ENCODE data around the gene RAD21L1. TPM values are rescaled to one million over a fixed set of nuclear protein-coding genes. Genes with fewer than 3 reads are reported as not detected.
"Not testable (repeated sequence)": the region's sequence is repeated elsewhere in the genome, so short reads cannot be mapped to it uniquely, and the experiment has no call there.

Gene RAD21L1
- polyA plus RNA-seq, 3 donors = not detected

GRCh38 chr20:1214838-1215261, 11.0 kb upstream of the RAD21L1 start:
- intact Hi-C loops (cut with micrococcal nuclease) = loop anchor here in 1 of 2 donors (5.0 kb wide), 2 partner anchors 258 to 403 kb away; no protein-coding TSS in a partner anchor
- H3K36me3 ChIP-seq (replicated peaks in 1 of 2; ENCODE audit: control insufficient read depth in 1 of 2, insufficient read depth in 2 of 2, low read length in 2 of 2) = no peaks in the 10 kb centered on the region
- 75% methylated on average over 2 of the region's 4 CpGs for WGBS (ENCODE audit: insufficient coverage)
- DNase-seq = no peak
- peaks cover 0 to 5% of the 10 kb centered on the region in 2 donors for H3K27me3 ChIP-seq (ENCODE audit: control insufficient read depth in 2 of 2, insufficient read depth in 2 of 2, low read length in 2 of 2)
- no peak overlapping the region for H3K4me3 Mint-ChIP-seq
- H3K79me2 ChIP-seq (ENCODE audit: insufficient read depth, low read length) = no peaks in the 10 kb centered on the region
- no peaks in the 10 kb centered on the region for H4K20me1 ChIP-seq (ENCODE audit: insufficient read depth, low read length)
- H3K4me3 ChIP-seq (replicated peaks in 1 of 3; ENCODE audit: low read depth in 2 of 3, low read length in 3 of 3) = no peak overlapping the region
- H3K27ac Mint-ChIP-seq = no peak overlapping the region
- H3K4me2 ChIP-seq (replicated peaks; ENCODE audit: extremely low read depth, low read length, poor library complexity, severe bottlenecking) = no peak overlapping the region
- no peaks in the 10 kb centered on the region for H3K9me3 ChIP-seq (replicated peaks in 1 of 2; ENCODE audit: control insufficient read depth in 1 of 2, insufficient read depth in 1 of 2, low read length in 2 of 2)
- peaks cover 9 to 25% (median 10%) of the 10 kb centered on the region in 3 donors for H3K27me3 Mint-ChIP-seq (ENCODE audit: low read depth in 3 of 3)
- no peak overlapping the region for H3K9ac ChIP-seq (ENCODE audit: insufficient read depth, low read length, poor library complexity, severe bottlenecking)
- no peaks in the 10 kb centered on the region for H3K4me1 ChIP-seq (ENCODE audit: control insufficient read depth in 1 of 2, insufficient read depth in 2 of 2, low read length in 2 of 2)
- H3K36me3 Mint-ChIP-seq = no peaks in the 10 kb centered on the region
- no peak overlapping the region for H3K27ac ChIP-seq (ENCODE audit: low read depth in 1 of 2, low read length in 2 of 2)
- H3K4me1 Mint-ChIP-seq = peaks cover 3% of the 10 kb centered on the region
- no peaks in the 10 kb centered on the region for H3K9me3 Mint-ChIP-seq
- TF ChIP-seq, protein P1, sequence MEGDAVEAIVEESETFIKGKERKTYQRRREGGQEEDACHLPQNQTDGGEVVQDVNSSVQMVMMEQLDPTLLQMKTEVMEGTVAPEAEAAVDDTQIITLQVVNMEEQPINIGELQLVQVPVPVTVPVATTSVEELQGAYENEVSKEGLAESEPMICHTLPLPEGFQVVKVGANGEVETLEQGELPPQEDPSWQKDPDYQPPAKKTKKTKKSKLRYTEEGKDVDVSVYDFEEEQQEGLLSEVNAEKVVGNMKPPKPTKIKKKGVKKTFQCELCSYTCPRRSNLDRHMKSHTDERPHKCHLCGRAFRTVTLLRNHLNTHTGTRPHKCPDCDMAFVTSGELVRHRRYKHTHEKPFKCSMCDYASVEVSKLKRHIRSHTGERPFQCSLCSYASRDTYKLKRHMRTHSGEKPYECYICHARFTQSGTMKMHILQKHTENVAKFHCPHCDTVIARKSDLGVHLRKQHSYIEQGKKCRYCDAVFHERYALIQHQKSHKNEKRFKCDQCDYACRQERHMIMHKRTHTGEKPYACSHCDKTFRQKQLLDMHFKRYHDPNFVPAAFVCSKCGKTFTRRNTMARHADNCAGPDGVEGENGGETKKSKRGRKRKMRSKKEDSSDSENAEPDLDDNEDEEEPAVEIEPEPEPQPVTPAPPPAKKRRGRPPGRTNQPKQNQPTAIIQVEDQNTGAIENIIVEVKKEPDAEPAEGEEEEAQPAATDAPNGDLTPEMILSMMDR (IDR thresholded peaks at IDR 0.05) = no peak
- no peak overlapping the region for H2AFZ ChIP-seq (ENCODE audit: insufficient read depth, low read depth, low read length, poor library complexity, severe bottlenecking)

DNA sequence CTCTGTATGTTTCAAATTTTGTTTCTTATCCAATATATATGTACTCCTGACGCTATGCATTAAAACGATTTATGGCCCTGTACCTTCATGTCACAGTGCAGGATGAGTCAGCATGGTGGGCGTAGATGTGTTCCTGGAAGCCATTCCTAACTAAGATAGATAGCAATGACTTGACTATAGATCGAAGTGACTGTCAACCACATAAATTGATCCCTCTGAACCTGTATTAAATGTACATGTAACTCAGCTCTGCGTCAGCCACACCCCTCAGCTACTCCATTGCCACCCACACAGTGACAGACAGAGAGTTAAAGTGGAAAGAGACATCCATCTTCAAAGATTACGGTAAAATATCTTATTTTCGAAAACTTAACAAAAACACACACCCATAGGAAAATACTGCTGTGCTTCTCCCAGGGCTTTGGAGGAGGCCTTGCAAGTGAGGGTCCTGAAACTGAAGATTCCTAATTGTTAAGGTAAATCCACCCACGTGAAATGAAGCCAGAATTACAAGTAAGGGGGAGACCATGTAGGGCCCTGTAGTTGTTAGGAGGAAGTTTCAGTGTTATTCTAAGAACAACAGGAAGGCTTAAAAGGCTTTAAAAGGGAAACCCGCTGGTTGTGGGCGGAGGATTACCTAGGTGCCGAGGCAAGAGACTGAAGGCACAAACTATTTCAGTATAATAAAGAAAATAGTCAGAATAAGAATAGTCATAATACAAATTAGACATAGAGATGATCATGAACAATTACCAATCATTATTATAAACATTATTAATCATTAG, 10.3 kb upstream of the RAD21L1 start:
- Histone ChIP-seq H3K36me3 (replicated peaks in 1 of 2; ENCODE audit: control insufficient read depth in 1 of 2, insufficient read depth in 2 of 2, low read length in 2 of 2) (no peaks in the 10 kb centered on the region), H3K4me1 (ENCODE audit: control insufficient read depth in 1 of 2, insufficient read depth in 2 of 2, low read length in 2 of 2) (no peaks in the 10 kb centered on the region), H4K20me1 (ENCODE audit: insufficient read depth, low read length) (no peaks in the 10 kb centered on the region), H3K4me2 (replicated peaks; ENCODE audit: extremely low read depth, low read length, poor library complexity, severe bottlenecking) (no peak overlapping the region), H3K4me3 (replicated peaks in 1 of 3; ENCODE audit: low read depth in 2 of 3, low read length in 3 of 3) (no peak overlapping the region), H3K27ac (ENCODE audit: low read depth in 1 of 2, low read length in 2 of 2) (no peak overlapping the region), H3K79me2 (ENCODE audit: insufficient read depth, low read length) (no peaks in the 10 kb centered on the region), H3K9ac (ENCODE audit: insufficient read depth, low read length, poor library complexity, severe bottlenecking) (no peak overlapping the region), H3K9me3 (replicated peaks in 1 of 2; ENCODE audit: control insufficient read depth in 1 of 2, insufficient read depth in 1 of 2, low read length in 2 of 2) (no peaks in the 10 kb centered on the region), H2AFZ (ENCODE audit: insufficient read depth, low read depth, low read length, poor library complexity, severe bottlenecking) (no peak overlapping the region), H3K27me3 (ENCODE audit: control insufficient read depth in 2 of 2, insufficient read depth in 2 of 2, low read length in 2 of 2) (peaks cover 0 to 5% of the 10 kb centered on the region in 2 donors)
- TF ChIP-seq, protein P1 (IDR thresholded peaks at IDR 0.05) = no peak
- Mint-ChIP-seq H3K4me1 (peaks cover 3% of the 10 kb centered on the region), H3K9me3 (no peaks in the 10 kb centered on the region), H3K4me3 (no peak overlapping the region), H3K27me3 (ENCODE audit: low read depth in 3 of 3) (peaks cover 9 to 23% (median 10%) of the 10 kb centered on the region in 3 donors), H3K36me3 (no peaks in the 10 kb centered on the region), H3K27ac (no peak overlapping the region)
- WGBS (ENCODE audit: insufficient coverage) = 41% methylated on average over 4 of the region's 11 CpGs
- DNase-seq = no peak
- intact Hi-C loops (cut with micrococcal nuclease) = no loop called here

GRCh38 chr20:1216527-1217427, 9.1 kb upstream of the RAD21L1 start:
- H3K36me3 Mint-ChIP-seq; H3K9me3 ChIP-seq (replicated peaks in 1 of 2; ENCODE audit: control insufficient read depth in 1 of 2, insufficient read depth in 1 of 2, low read length in 2 of 2); H3K79me2 ChIP-seq (ENCODE audit: insufficient read depth, low read length); intact Hi-C loops (cut with micrococcal nuclease); H3K9ac ChIP-seq (ENCODE audit: insufficient read depth, low read length, poor library complexity, severe bottlenecking); H3K4me1 ChIP-seq (ENCODE audit: control insufficient read depth in 1 of 2, insufficient read depth in 2 of 2, low read length in 2 of 2); DNase-seq; H3K4me2 ChIP-seq (replicated peaks; ENCODE audit: extremely low read depth, low read length, poor library complexity, severe bottlenecking); H4K20me1 ChIP-seq (ENCODE audit: insufficient read depth, low read length); H2AFZ ChIP-seq (ENCODE audit: insufficient read depth, low read depth, low read length, poor library complexity, severe bottlenecking); H3K4me3 ChIP-seq (replicated peaks in 1 of 3; ENCODE audit: low read depth in 2 of 3, low read length in 3 of 3); H3K27ac Mint-ChIP-seq; H3K27me3 ChIP-seq (ENCODE audit: control insufficient read depth in 2 of 2, insufficient read depth in 2 of 2, low read length in 2 of 2); H3K27ac ChIP-seq (ENCODE audit: low read depth in 1 of 2, low read length in 2 of 2); H3K36me3 ChIP-seq (replicated peaks in 1 of 2; ENCODE audit: control insufficient read depth in 1 of 2, insufficient read depth in 2 of 2, low read length in 2 of 2); H3K4me1 Mint-ChIP-seq; H3K4me3 Mint-ChIP-seq; H3K9me3 Mint-ChIP-seq: not testable (repeated sequence)
- WGBS (ENCODE audit: insufficient coverage) = 92% methylated on average over 16 of the region's 19 CpGs
- peaks cover 12 to 27% (median 12%) of the 10 kb centered on the region in 3 donors for H3K27me3 Mint-ChIP-seq (ENCODE audit: low read depth in 3 of 3)
